SHP77 (cell line): ENCODE results near the gene FXYD3.
"Not testable (repeated sequence)": the region's sequence is repeated elsewhere in the genome, so short reads cannot be mapped to it uniquely, and the experiment has no call there.

Source experiments
- DNase-seq, 2 experiments: peaks; one replicate each; lab custom pipeline; 2025; lab: John Stamatoyannopoulos, UW

FXYD3 gene

GRCh38 chr19:35142606-35143230 is 27.1 kb downstream of the FXYD3 start:
- peak in 1 of 2 experiments; percentile 6 for DNase-seq

GRCh38 chr19:35143231-35143715 is 27.6 kb downstream of the FXYD3 start, which contains the start of gene FXYD7:
FXYD7 (plus strand) TSS chr19:35143255; CDS start chr19:35143334, 79 bp downstream.
- DNase-seq: no peak

GRCh38 chr19:35143818-35144217 is 28.2 kb downstream of the FXYD3 start:
- DNase-seq: no peak

- no peak for DNase-seq
Measured at GRCh38 chr19:35144259-35144599, 28.6 kb downstream of the FXYD3 start.

GRCh38 chr19:35144600-35145436 is 29.2 kb downstream of the FXYD3 start:
- no peak for DNase-seq

- no peak for DNase-seq
Measured at GRCh38 chr19:35146746-35147459, 31.3 kb downstream of the FXYD3 start.

GRCh38 chr19:35149463-35149862 is 33.8 kb downstream of the FXYD3 start:
- DNase-seq: no peak

- DNase-seq: no peak
Measured at GRCh38 chr19:35150445-35150844, 34.8 kb downstream of the FXYD3 start.

- DNase-seq: no peak
Measured at GRCh38 chr19:35151273-35152065, 35.8 kb downstream of the FXYD3 start.

- not testable (repeated sequence) for DNase-seq
Measured at GRCh38 chr19:35153129-35153522, 37.5 kb downstream of the FXYD3 start.

GRCh38 chr19:35153701-35154524 is 38.3 kb downstream of the FXYD3 start:
- no peak for DNase-seq

- no peak for DNase-seq
Measured at GRCh38 chr19:35154525-35155406, 39.1 kb downstream of the FXYD3 start, which contains the start of gene FXYD5. FXYD5 (plus strand) TSS chr19:35154735; CDS start chr19:35155551, 816 bp downstream.

- DNase-seq: no peak
Measured at GRCh38 chr19:35155441-35155840, 39.8 kb downstream of the FXYD3 start.

- no peak for DNase-seq
Measured at GRCh38 chr19:35155981-35156672, 40.5 kb downstream of the FXYD3 start.

- no peak for DNase-seq
Measured at GRCh38 chr19:35156673-35157014, 41.0 kb downstream of the FXYD3 start.

- no peak for DNase-seq
Measured at GRCh38 chr19:35157431-35157830, 41.8 kb downstream of the FXYD3 start.

- DNase-seq: no peak
Measured at GRCh38 chr19:35159606-35160005, 44.0 kb downstream of the FXYD3 start.

- no peak for DNase-seq
Measured at GRCh38 chr19:35160629-35161433, 45.2 kb downstream of the FXYD3 start.

GRCh38 chr19:35161434-35161743 is 45.8 kb downstream of the FXYD3 start:
- DNase-seq: no peak
